T-helper 2 cell treated with Interferon-gamma antibody and Interleukin-4, amounts not matched to agents 100 ng/mL and 5 ng/mL, for 36 hours (primary cell): ENCODE data around the gene PIEZO2. TPM values are rescaled to one million over a fixed set of nuclear protein-coding genes. Genes with fewer than 3 reads are reported as not detected.

Experiments used
- intact Hi-C: fragments of 100-400 bp; cut with micrococcal nuclease; formaldehyde crosslinking; loops from one replicate; pipeline ENCODE4 v1.15.1; 2023
- total RNA-seq: library from RNA; stranded (reverse); gene quantifications from 2 replicates; pipeline ENCODE4 v1.2.3, GENCODE V29; 2022

PIEZO2 gene
- total RNA-seq, 1 donor from 2014 or later: not detected

- intact Hi-C loops: no loop called here
Measured at GRCh38 chr18:11033503-11033902, 115.9 kb downstream of the PIEZO2 start.

- intact Hi-C loops: no loop called here
Measured at GRCh38 chr18:11031966-11032365, 117.4 kb downstream of the PIEZO2 start.

- intact Hi-C loops: no loop called here
Measured at GRCh38 chr18:11029021-11029420, 120.3 kb downstream of the PIEZO2 start.

GRCh38 chr18:11027862-11028261 is 121.5 kb downstream of the PIEZO2 start:
- intact Hi-C loops: no loop called here

- intact Hi-C loops: no loop called here
Measured at GRCh38 chr18:11025671-11026070, 123.7 kb downstream of the PIEZO2 start.

- intact Hi-C loops: no loop called here
Measured at GRCh38 chr18:11024928-11025669, 124.3 kb downstream of the PIEZO2 start.

GRCh38 chr18:11021477-11021876 is 127.9 kb downstream of the PIEZO2 start:
- intact Hi-C loops: no loop called here

GRCh38 chr18:11020877-11021414 is 128.4 kb downstream of the PIEZO2 start:
- intact Hi-C loops: no loop called here

GRCh38 chr18:11020161-11020853 is 129.1 kb downstream of the PIEZO2 start:
- intact Hi-C loops: no loop called here

GRCh38 chr18:11019295-11020105 is 129.9 kb downstream of the PIEZO2 start:
- intact Hi-C loops: no loop called here

GRCh38 chr18:11009869-11010268 is 139.5 kb downstream of the PIEZO2 start:
- intact Hi-C loops: no loop called here

GRCh38 chr18:11009147-11009546 is 140.2 kb downstream of the PIEZO2 start:
- intact Hi-C loops: no loop called here

- intact Hi-C loops: no loop called here
Measured at GRCh38 chr18:11008505-11008904, 140.9 kb downstream of the PIEZO2 start.

- intact Hi-C loops: no loop called here
Measured at GRCh38 chr18:11005528-11005927, 143.8 kb downstream of the PIEZO2 start.

- intact Hi-C loops: no loop called here
Measured at GRCh38 chr18:11004951-11005350, 144.4 kb downstream of the PIEZO2 start.

GRCh38 chr18:11004294-11004693 is 145.1 kb downstream of the PIEZO2 start:
- intact Hi-C loops: no loop called here

- intact Hi-C loops: no loop called here
Measured at GRCh38 chr18:11002796-11003195, 146.6 kb downstream of the PIEZO2 start.

GRCh38 chr18:11002277-11002676 is 147.1 kb downstream of the PIEZO2 start:
- intact Hi-C loops: no loop called here

- intact Hi-C loops: no loop called here
Measured at GRCh38 chr18:11000071-11000470, 149.3 kb downstream of the PIEZO2 start.

GRCh38 chr18:10997885-10998284 is 151.5 kb downstream of the PIEZO2 start:
- intact Hi-C loops: no loop called here

GRCh38 chr18:10995550-10995949 is 153.8 kb downstream of the PIEZO2 start:
- intact Hi-C loops: no loop called here

GRCh38 chr18:10989486-10989885 is 159.9 kb downstream of the PIEZO2 start:
- intact Hi-C loops: no loop called here
